Stimulated activated CD8-positive, alpha-beta memory T cell treated with anti-CD3 and anti-CD28 coated beads, Interleukin-12 subunit alpha, Interleukin-12 subunit beta, amount 100 ng/mL, for 4 hours (primary cell): ENCODE data around the gene POU6F2.
"Not testable (repeated sequence)": the region's sequence is repeated elsewhere in the genome, so short reads cannot be mapped to it uniquely, and the experiment has no call there.

ENCODE experiments used
- DNase-seq: peaks from one replicate; pipeline ENCODE4 v3.0.0-alpha.2; 2020; ENCODE audit warnings: low read depth

Gene POU6F2

DNA sequence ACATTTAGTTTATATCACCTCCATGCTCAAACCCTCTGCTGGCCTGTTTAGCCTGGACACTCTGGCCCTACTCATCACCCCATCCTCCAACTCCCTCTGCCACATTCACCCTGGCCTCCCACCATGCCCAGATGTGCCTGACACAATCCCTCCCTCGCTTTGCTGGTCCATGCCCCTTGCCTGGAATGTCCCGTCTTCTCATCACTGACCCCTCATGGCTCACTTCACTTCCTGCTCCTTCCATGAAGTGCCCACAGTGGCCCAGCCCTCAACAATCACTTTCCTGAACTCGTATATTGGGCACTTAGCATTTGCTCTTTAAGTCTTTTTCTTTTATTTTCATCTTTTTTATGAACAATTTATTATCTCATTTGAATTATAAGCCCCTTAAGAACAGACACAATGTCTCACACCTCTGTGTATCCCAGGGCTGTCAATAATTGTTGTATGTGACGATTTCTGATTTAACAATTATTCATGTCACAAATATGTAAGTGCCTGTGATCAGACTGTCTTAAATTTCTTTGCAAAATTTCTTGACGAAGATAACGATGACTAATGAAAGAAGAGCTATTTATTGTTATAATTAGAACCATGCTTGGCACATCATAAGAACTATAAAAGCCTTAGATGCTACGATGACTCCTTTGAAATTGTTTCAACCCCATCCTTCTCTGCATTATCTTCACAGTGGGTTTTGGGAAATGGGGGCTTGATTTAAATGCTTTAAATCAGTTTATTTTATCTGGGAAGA lies 378.6 kb downstream of the POU6F2 start:
- no peak for DNase-seq

- DNase-seq, result no peak
These were observed 379.9 kb downstream of the POU6F2 start for GRCh38 chr7:39357648-39358047.

- no peak for DNase-seq
These were observed 382.3 kb downstream of the POU6F2 start for GRCh38 chr7:39360038-39360437.

DNA sequence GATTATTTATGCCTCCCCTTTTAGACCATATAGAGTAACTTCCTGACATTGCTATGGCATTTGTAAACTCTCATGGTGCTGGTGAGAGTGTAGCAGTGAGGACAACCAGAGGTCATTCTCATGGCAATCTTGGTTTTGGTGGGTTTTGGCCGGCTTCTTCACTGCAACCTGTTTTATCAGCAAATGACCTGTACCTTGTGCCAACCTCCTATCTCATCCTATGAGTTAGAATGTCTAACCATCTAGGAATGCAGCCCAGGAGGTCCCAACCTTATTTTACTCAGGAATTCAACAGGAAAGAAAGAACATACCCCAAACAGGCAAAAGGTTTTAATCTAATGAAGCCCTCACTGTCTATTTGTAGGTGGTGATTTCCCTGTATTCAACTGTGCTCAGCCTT lies 383.1 kb downstream of the POU6F2 start:
- DNase-seq, result no peak

- DNase-seq, result no peak
These were observed 388.1 kb downstream of the POU6F2 start for GRCh38 chr7:39365751-39366295.

DNA sequence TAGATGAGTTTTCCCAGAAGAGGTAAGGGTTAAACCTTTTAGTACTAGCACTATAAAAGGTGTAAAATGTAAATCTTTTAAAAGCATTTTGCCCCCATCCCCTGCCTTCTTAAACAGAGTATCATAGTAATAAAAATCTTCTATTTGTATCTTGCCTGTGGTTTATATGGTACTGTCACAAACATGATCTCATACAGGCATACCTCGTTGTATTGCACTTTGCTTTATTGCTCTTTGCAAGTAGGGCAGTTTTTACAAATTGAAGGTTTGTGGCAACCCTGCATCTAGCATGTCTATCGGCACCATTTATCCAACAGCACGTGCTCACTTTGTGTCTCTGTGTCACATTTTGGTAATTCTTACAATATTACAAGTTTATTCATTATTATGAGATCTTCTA lies 389.7 kb downstream of the POU6F2 start:
- DNase-seq, result no peak

DNA sequence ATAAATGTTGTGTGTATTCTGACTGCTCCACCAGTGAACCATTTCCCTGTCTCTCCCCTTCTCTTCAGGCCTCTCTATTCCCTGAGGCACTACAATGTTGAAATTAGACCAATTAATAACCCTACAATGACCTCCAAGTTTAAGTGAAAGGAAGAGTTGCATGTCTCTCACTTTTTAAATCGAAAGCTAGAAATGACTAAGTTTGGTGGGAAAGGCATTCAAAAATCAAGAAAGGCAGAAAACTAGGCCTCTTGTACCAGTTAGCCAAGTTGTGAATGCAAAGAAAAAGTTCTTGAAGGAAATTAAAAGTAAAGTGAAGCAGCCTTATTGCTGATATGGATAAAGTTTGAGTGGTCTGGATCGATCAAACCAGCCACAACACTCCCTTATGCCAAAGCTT lies 390.2 kb downstream of the POU6F2 start:
- DNase-seq, result no peak

- no peak for DNase-seq
These were observed 394.7 kb downstream of the POU6F2 start for GRCh38 chr7:39372383-39372782.

DNA sequence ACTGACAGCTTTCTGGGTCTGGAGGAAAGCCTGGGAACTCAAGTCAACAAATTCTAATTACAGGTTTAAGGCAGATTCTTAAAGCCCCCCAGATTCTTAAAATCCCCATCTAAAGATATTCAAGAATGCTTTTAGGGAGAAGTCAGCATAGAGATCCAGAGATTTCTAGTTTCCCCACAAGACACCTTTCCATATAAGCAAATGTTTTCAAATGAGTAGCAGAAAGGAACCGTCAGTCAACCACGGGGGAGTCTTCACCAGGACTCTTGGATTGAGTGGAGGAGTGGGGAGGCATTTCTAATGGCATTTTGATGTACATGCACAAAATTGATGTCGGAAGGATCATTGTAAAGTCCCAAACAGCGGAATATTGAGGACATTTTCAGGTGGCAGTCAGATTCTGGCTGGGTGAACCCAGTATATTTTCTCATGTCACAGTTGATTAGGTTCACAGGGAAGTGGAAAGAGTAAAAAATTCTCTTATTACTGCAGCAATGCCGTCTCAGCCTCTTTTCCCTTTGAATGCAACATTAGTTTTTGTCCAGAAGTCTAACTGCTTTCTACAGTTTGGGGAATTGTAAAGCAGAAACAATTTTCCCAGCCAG lies 396.8 kb downstream of the POU6F2 start:
- no peak for DNase-seq

- no peak for DNase-seq
These were observed 397.6 kb downstream of the POU6F2 start for GRCh38 chr7:39375047-39375873.

DNA sequence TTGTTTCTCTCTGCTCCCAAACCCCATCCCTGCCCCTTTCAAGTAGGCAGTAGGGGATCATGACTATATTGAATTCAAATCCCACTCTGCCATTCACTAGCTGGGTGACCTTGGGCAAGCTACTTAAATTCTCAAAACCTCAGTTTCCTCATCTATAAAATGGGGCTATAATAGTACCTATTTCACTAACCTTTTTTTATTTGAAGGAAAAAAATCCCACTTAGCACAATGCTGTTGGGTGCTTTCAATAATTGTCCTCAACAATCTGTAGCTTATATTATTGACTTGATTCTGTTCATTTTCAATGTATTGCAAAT lies 398.1 kb downstream of the POU6F2 start:
- no peak for DNase-seq

- DNase-seq, result not testable (repeated sequence)
These were observed 399.2 kb downstream of the POU6F2 start for GRCh38 chr7:39376881-39377280.

DNA sequence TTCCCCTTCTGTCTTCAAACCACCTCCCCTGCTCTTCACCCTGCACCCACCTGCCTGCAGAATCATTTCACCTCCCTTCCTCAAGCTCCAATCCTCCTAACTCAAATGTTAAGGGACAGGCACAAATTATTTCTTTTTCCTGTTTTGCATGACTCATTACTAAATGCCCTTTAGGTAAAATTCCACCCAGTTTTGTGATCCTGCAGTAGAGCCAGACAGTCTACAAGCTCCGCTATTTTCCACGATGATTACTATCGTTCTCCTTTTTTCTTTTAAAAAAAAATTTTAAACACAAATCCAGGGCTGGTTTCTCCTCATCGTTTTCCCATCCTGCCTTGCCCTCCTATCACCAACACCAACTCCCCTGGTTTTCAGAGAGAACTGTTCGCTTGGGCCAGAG lies 401.7 kb downstream of the POU6F2 start:
- no peak for DNase-seq

DNA sequence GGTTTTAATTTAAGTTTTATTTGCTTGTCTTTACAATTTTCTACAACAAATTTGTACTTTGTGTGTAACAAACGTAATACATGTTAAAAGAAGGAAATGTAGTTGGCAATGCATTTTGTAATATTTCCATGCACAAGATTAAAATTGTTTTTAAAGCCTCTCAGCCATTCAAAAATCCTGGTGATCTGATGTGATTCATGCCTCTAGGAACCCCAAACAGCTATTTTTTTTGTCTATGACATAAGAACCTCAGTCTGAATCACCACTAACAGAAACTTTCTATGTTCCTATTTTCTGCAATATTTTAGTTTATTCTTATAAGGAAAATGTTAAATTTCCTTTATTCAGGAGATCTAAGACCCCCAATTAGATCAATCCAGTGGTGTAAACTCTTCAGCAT lies 405.4 kb downstream of the POU6F2 start:
- no peak for DNase-seq

DNA sequence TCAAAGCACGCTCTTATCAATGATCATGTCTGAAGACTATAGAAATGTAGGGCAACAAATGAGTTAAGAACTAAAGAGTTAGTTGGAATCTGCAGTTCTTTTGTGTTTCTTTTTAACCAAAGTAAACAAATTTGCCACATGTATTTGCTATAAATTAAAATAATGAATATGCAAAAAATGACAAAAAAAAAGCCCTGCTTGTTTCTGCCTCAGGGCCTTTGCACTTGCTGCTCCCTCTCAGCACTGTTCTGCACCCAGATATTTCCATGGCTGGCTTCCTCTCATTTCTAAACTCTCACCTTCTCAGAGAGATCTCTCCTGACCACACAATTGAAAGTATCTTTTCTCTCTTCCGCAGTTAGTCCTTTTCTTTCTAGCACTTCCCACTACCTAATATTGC lies 406.7 kb downstream of the POU6F2 start:
- DNase-seq, result no peak

GRCh38 chr7:39386718-39387117 lies 409.0 kb downstream of the POU6F2 start:
- DNase-seq, result no peak

- no peak for DNase-seq
These were observed 414.4 kb downstream of the POU6F2 start for GRCh38 chr7:39392151-39392550.

- DNase-seq, result no peak
These were observed 416.5 kb downstream of the POU6F2 start for GRCh38 chr7:39394105-39394680.

DNA sequence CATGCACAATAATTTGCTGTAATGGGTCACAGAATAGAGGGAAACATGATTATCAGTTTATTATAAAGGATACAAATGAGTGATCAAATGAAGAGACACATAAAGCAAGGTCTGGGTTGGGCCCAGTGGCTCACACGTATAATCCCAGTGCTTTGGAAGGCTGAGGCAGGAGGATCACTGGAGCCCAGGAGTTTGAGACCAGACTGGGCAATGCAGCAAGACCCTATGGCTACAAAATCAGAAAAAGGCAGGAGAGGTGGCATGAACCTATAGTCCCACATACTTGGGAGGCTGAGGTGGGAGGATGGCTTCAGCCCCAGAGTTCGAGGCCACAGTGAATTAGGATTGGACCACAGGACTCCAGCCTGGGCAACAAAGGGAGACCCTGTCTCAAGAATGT lies 421.7 kb downstream of the POU6F2 start:
- no peak for DNase-seq

GRCh38 chr7:39399986-39400385 lies 422.3 kb downstream of the POU6F2 start:
- DNase-seq, result no peak

- DNase-seq, result no peak
These were observed 423.1 kb downstream of the POU6F2 start for GRCh38 chr7:39400836-39401235.

- DNase-seq, result no peak
These were observed 424.3 kb downstream of the POU6F2 start for GRCh38 chr7:39402034-39402433.

DNA sequence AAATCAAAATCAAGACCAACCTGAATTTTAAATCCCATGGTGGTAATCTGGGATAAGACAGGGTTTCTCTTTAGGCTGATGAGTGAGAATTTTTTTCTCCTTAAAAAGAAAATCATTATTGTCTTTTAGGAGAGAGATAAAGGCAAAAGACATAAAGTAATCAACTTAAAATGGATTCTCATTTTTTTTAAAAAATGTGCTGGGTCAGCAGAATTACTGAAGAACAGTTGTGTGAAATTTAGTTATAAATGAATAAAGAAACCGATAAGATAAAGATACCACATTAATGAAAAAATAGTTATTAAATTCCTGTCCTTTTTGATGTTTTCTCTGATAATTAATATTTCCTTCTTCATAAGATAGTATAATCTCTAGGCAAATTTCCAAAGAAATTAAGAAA lies 427.2 kb downstream of the POU6F2 start:
- no peak for DNase-seq
